AML-193 (cell line): ENCODE results near the gene RPRM.
"Not testable (repeated sequence)": the region's sequence is repeated elsewhere in the genome, so short reads cannot be mapped to it uniquely, and the experiment has no call there.

ENCODE experiments used
- DNase-seq, 2 experiments: peaks; one replicate each; lab custom pipeline; 2025; lab: John Stamatoyannopoulos, UW

Gene RPRM

DNA sequence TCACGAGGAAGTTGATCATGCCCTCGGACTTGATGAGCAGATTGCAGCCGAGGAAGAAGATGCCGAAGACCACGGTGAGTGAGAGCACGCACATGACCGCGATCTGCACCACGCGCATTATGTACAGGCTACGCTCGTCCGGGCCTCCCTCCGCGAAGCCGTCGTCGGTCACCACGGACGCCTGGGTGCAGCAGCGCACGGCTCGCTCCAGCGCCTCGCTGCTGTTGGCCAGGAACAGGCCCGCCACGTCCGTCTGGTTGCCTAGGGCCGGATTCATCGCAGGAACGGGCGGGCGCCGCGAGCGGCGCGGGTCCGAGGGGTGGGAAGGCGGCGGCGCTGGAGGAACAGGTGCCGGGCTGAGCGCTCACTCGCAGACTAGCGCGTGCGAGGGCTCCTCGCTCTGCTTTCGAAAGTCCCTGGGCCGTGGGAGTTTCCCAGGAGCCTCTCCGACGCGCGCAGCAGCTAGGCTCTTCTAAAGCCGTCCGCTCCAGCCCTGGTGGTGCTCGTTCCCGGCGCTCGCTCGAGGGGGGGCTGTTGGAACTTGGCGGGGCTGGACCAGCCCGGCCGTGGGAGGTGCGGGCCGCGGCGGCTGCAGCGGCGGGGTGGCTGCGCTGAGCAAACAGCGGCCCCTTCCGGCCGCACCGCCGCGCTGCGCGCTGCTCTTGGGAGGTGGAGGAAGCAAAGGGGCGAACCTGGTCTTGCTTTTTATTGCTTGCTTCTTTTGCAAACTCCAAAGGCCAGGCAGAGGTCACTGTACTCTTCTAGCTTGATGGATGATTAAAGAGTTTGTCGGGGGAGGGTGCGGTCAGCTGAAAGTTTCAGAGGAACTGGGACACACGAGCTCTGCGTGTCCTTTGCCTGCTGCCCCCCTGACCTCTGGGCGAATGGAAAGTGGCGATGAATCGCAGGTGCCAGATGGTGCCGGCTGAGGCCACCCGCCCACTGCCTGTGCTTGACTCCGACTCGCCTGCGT lies at the start of gene RPRM:
Gene RPRM, minus strand, starts transcription at position 474 of the 973 bp plus-strand sequence. Its CDS starts 197 bp downstream, at position 277.
- peak; percentile 3 to 18 for DNase-seq

DNA sequence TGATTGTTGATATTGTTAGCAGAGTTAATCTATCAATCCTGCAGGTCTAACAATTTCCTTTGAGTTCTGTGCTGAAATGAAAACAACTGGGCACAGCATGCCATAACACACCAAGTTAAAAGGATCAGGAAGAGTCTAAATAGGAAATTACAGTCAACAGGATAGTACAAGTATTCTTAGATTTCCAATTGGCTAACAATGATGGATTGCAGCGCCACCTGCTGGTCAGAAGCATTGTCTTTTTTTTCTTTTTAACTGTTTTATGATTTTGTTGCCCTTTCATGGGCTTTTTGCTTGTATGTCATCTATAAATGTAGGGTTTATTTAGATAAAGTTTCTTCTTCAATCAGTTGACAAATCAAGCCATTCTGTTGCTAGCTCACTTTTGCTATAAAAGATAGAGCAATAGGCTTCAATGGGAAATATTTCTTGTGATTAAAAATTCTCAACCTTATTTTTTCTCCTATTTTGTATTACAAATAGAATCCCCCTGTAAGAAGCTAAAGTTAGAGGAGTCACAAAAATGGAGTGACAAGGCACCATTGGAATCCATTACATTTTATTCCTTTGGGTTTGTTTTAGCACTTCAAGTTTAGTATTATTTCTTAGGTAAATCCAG lies 40.8 kb upstream of the RPRM start:
- DNase-seq, result peak; percentile 30 to 32

- DNase-seq, result no peak
Observed at GRCh38 chr2:153512331-153512730, 33.8 kb upstream of the RPRM start.

DNA sequence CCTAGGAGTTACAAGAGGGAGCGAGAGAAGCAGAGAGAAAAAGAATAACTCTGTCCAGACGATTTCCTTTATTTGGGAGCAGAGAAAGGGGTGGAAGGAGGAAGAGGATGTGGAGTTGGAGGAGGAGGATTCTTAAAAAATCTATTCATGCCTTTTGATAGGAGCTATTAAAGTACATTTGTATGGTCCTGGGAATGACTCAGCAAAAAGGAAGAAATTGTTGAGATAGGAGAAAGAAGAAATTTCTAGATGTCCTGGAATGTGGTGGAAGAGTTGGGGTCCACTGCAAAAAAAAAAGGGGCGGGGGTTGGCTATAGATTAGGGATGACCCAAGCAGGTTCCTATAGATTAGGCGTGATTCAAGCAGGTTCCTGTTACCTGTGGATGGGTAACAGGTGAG lies 32.4 kb upstream of the RPRM start:
- no peak for DNase-seq

GRCh38 chr2:153509133-153509532 lies 30.6 kb upstream of the RPRM start:
- DNase-seq, result no peak

DNA sequence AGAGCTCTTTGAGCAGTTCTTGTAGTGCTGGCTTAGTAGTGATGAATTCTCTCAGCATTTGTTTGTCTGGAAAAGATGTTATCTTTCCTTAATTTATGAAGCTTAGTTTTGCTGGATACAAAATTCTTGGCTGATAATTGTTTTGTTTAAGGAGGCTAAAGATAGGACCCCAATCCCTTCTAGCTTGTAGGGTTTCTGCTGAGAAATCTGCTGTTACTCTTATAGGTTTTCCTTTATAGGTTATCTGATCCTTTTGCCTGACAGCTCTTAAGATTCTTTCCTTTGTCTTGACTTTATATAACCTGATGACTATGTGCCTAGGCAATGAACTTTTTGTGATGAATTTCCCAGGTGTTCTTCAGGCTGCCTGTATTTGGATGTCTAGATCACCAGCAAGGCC lies 27.9 kb upstream of the RPRM start:
- DNase-seq, result not testable (repeated sequence)

- DNase-seq, result no peak
Observed at GRCh38 chr2:153499439-153499838, 20.9 kb upstream of the RPRM start.

DNA sequence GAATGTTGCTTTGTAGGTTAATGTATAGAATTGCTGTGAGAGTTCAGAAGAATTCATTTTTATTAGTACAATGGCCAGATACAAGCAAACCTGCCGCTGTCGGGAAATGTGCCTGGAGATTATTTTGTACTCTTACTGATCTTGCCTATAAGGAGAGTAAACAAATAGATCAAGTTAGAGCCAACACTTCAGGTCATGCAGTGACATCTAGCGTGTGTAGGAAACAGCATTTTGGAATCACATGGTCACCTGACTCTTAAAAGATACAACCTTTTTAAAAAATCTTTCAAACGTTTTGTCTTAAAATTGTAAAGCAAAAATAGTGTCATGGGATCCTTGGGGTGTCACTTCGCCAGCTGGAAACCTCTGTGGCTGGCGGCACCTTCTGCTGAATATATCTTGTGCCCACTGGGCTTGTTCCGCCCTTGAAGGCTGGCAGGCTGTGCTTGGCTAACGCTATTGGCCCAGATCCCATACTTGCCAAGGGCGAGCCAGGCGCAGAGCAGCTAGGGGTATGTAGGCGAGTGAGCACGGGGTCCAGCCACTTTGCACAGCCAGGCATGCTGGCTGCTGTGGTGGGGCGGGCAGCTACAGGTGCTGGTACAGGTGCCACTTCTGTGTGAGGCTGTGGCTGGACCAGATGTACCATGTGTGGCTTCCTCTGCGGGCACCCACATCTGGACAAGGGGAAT lies 19.5 kb upstream of the RPRM start:
- no peak for DNase-seq

GRCh38 chr2:153495725-153496124 lies 17.2 kb upstream of the RPRM start:
- no peak for DNase-seq

DNA sequence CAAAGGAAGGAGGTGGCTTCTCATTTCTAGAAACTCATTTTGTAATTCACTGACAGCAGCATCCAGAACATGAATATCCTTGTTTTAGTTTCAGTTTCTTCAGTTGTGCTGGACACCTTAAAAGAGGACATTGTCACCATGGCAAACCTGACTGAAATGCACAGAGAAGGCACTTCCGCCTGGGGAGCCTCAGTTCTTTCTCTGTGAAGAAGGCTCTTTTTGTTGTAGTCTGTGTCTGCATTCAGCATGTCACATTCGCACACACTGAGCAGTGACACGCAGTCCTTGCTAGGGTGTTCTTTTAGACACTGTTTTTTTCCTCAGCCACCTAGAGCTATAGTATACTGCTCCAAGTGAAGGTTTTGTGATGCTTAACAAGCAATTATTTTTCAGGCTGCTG lies 9.5 kb upstream of the RPRM start:
- DNase-seq, result no peak

- no peak for DNase-seq
Observed at GRCh38 chr2:153487448-153487847, 8.9 kb upstream of the RPRM start.

GRCh38 chr2:153479573-153479972 lies 1.0 kb upstream of the RPRM start:
- no peak for DNase-seq

- no peak for DNase-seq
Observed at GRCh38 chr2:153477636-153478288, 800 bp downstream of the RPRM start.

DNA sequence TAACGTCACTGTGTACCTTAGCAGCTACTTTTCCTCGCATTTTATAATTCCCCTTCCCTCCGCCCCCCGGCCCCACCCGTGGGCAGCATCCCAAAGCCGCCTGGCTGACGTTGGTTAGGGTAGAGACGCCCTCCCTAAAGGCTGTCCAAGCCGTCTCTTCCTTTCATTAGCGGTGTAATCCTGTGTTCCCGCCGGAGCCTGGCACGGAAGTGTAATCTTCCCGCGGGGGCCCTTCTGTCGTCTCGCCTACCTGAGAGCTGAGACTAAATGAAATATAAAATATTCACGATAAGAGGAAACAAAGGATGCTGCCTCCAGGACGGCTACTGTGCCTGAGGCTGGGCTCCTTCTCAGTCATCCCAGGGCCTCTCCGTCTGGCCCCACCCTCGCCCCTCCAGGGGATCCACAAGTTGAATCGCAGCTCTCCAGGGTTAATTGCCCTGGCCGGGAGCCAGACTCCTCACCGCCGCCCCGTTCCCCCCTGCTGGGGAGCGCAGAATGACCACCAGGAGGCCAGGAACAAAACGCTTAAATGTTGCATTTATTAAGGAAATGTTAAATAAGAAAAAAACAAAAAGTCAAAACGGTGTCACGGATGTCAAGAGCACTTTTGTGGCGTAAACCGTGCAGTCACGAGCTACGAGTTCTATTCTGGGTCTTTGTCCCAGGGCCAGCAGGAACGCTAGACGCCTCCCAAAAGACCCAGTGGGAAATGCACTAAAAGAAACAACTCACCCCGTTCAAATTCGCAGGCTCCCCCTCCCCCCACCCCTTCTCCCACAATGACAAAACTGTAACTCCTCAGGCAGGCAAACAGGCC lies 1.5 kb downstream of the RPRM start:
- DNase-seq, result no peak

DNA sequence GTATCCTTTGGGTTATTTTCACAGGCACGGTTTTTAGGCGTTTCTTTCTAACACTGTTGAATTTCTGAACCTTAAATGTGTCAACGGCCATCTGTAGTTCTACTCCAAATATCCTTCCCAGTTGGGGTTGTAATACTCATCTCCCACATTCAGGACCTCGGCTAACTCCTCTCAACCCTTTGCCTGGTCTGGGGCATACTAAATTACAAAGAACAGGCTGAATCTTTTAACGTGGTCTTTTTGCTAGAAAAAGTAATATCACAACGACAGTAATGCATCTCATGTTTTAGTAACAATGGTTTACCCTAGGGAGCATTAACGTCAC lies 2.1 kb downstream of the RPRM start:
- no peak for DNase-seq

DNA sequence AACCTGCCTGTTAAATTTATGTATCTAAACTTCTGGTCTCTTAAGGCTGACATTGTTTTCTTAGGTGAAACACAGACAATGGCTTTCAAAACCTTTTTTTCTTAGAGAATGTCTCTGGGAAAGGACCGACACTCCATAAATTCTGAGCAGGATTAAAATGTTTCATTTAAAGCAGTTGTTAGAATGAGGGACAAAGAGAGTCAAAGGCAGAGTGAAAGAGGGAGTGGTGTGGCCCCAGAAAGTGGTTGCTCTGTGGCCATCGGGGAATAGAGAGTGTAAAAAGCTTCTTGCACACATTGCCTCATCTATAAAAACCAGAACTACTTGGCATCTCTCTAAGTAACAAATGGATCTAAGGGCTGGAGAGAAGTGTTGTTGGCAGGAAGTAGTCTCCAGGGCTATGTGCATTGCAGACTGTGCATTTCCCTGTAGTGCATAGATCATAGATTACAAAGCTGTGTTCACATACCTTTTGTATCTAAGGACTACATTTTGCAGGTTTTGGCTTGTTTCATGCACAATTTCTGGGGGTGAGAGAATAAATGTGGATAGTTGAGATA lies 3.6 kb downstream of the RPRM start:
- DNase-seq, result no peak

DNA sequence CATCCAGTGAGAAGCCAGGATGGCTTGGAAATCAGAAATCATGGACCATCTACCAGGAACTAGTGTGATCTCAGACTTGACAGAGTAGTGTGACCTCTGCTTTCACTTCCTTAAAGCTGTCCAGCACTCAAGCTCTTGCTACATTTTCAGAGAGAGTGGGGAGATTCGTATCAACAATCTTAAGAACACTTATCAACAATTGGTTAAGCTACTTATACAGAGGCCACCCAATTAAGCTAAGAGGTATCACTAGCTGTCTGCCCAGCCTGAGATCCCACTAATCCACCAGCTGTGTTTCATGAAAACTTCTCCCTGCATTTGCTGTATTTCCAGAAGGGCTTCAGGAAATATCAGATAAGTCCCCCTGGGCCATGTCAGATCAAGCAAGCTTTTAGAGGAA lies 4.2 kb downstream of the RPRM start:
- no peak for DNase-seq

DNA sequence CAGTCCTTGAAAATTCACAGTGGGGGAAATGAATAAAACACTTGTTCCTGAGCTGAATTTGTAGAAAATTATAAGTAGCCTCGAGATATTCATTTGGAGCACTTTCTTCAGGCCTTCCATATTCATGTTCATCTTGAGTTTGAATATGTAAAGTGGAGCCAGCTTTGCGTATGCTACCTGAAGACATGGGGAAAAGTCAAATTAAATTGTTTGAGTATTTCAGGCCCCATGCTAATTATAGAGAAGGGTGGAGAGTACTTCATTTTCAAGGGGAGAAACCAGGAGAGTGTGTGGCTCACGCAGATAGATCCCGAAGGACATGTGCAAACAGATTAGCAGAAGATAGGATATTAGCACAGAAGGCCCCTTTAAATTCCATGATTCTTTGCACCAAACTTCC lies 7.7 kb downstream of the RPRM start:
- DNase-seq, result no peak

GRCh38 chr2:153464395-153464794 lies 14.2 kb downstream of the RPRM start:
- DNase-seq, result no peak

DNA sequence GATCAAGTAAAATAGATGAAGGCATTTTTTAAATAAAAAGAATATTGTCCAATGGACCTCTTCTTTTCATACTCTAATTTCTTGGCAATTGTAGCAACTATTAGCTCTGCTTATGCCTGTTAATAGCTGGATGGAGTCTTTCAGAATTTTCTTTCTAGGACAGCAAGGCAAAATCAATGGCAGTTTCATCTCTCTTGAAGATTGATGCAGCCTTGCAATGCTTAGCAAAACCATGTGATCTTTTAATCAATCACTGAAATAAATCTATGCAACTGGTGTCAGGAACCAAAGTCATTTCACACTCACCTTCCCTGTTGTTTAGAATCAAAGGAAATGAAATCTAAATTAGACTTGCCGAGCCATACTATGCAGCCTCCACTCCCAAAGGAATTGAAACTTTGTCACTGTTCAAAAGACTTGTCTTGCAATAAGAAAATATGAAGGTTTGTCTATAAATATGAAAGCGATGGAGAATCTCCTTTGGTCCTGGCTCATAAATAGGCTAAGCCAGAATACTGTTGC lies 16.2 kb downstream of the RPRM start:
- no peak for DNase-seq

DNA sequence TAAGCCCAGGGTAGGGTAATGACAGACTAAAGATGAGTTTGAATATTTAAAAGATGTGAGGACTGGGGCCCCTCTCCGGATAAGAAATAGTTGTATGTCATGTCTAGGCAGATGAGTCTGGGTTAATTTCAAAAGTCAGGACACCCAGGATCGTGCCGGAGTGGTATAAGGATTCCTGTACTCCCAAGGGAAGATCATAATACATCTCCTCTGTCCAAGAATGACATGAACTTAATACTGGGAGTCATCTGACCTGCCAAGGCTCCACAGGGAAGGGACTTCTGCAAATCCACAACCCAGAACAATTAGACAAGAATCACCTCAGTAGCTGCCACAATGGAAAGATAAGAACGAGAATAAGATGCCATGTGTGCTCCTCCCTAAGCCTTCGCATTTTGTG lies 17.1 kb downstream of the RPRM start:
- DNase-seq, result no peak
